Astrocyte (in vitro differentiated cells and primary cell): ENCODE data around the gene PRPF40B. TPM values are rescaled to one million over a fixed set of nuclear protein-coding genes. Genes with fewer than 3 reads are reported as not detected.

Source experiments
- DNase-seq: peaks from one replicate; pipeline ENCODE4 v3.0.0-alpha.2; 2010; ENCODE audit warnings: low read depth
- FAIRE-seq: peaks from 2 replicates; lab custom pipeline; 2011; peaks lifted over from hg19 to GRCh38; lab: Jason Lieb, UNC
- H2AFZ ChIP-seq: 2 replicates; pipeline ENCODE4 v1.6.0; 2012; ENCODE audit warnings: low read depth, low read length, inconsistent platforms
- H3K27ac ChIP-seq: 2 replicates; pipeline ENCODE4 v1.5.1; 2011; ENCODE audit warnings: low read depth, low read length, inconsistent platforms
- H3K27me3 ChIP-seq: 2 replicates; pipeline ENCODE4 v1.6.0; 2011; ENCODE audit warnings: low read length, inconsistent platforms; ENCODE audit not compliant: insufficient read depth
- H3K36me3 ChIP-seq: 2 replicates; pipeline ENCODE4 v1.5.1; 2011; ENCODE audit warnings: low read length, inconsistent platforms; ENCODE audit not compliant: insufficient read depth
- H3K4me1 ChIP-seq: 2 replicates; pipeline ENCODE4 v1.5.1; 2011; ENCODE audit warnings: low read length, inconsistent platforms; ENCODE audit not compliant: insufficient read depth
- H3K4me2 ChIP-seq: 2 replicates; pipeline ENCODE4 v1.6.0; 2012; ENCODE audit warnings: low read length, inconsistent platforms
- H3K4me3 ChIP-seq: 2 replicates; pipeline ENCODE4 v1.5.1; 2011; ENCODE audit warnings: low read depth, mild to moderate bottlenecking, low read length, inconsistent platforms; ENCODE audit not compliant: insufficient read depth
- H3K79me2 ChIP-seq: 2 replicates; pipeline ENCODE4 v1.6.0; 2012; ENCODE audit warnings: mild to moderate bottlenecking, low read length, inconsistent platforms; ENCODE audit not compliant: insufficient read depth
- H3K9ac ChIP-seq: 2 replicates; pipeline ENCODE4 v1.6.0; 2012; ENCODE audit warnings: mild to moderate bottlenecking, low read length, inconsistent platforms
- H3K9me3 ChIP-seq: 2 replicates; pipeline ENCODE4 v1.5.1; 2012; ENCODE audit warnings: low read depth, mild to moderate bottlenecking, low read length, inconsistent platforms; ENCODE audit not compliant: insufficient read depth
- H4K20me1 ChIP-seq: 2 replicates; pipeline ENCODE4 v1.6.0; 2012; ENCODE audit warnings: low read length, inconsistent platforms; ENCODE audit not compliant: insufficient read depth
- H3K27ac Mint-ChIP-seq: one replicate; pipeline ENCODE4 v1.8.0; 2021; ENCODE audit warnings: mild to moderate bottlenecking, mixed read lengths; ENCODE audit not compliant: unreplicated experiment
- H3K27me3 Mint-ChIP-seq: one replicate; pipeline ENCODE4 v1.8.0; 2021; ENCODE audit warnings: low read depth, mixed read lengths; ENCODE audit not compliant: unreplicated experiment
- H3K36me3 Mint-ChIP-seq: one replicate; pipeline ENCODE4 v1.8.0; 2021; ENCODE audit warnings: low read depth, mixed read lengths; ENCODE audit not compliant: unreplicated experiment
- H3K4me1 Mint-ChIP-seq: one replicate; pipeline ENCODE4 v1.8.0; 2021; ENCODE audit warnings: low read depth, mixed read lengths; ENCODE audit not compliant: unreplicated experiment
- H3K4me3 Mint-ChIP-seq: one replicate; pipeline ENCODE4 v1.8.0; 2021; ENCODE audit warnings: mild to moderate bottlenecking, moderate library complexity, mixed read lengths; ENCODE audit not compliant: unreplicated experiment
- H3K9me3 Mint-ChIP-seq: one replicate; pipeline ENCODE4 v1.8.0; 2021; ENCODE audit warnings: mild to moderate bottlenecking, mixed read lengths; ENCODE audit not compliant: unreplicated experiment
- CTCF ChIP-seq: IDR thresholded peaks from 2 replicates; pipeline ENCODE4 v1.5.1; 2011; ENCODE audit warnings: low read depth, mild to moderate bottlenecking, inconsistent platforms, low read length, moderate library complexity; ENCODE audit not compliant: insufficient read depth
- EZH2 ChIP-seq: IDR thresholded peaks from 2 replicates; pipeline ENCODE4 v1.6.1; 2012; ENCODE audit warnings: mild to moderate bottlenecking, low read length, inconsistent platforms; ENCODE audit not compliant: insufficient read depth
- total RNA-seq: library from RNA; stranded (reverse); gene quantifications from 2 replicates; pipeline ENCODE4 v1.2.1, GENCODE V29; 2021

The PRPF40B gene
- total RNA-seq, 1 donor from 2014 or later = 10.1 TPM

GRCh38 chr12:49645146-49646039 lies 22.0 kb downstream of the PRPF40B start:
- peaks cover 4% of the 10 kb centered on the region for H4K20me1 ChIP-seq
- no peak overlapping the region for H3K4me3 Mint-ChIP-seq
- no peaks in the 10 kb centered on the region for H3K4me1 ChIP-seq
- H3K9me3 ChIP-seq = no peaks in the 10 kb centered on the region
- H3K36me3 Mint-ChIP-seq = peaks cover 35% of the 10 kb centered on the region
- no peaks in the 10 kb centered on the region for H3K79me2 ChIP-seq
- H3K27ac ChIP-seq = no peak overlapping the region
- H3K4me1 Mint-ChIP-seq = peaks cover 18% of the 10 kb centered on the region
- no peaks in the 10 kb centered on the region for H3K27me3 ChIP-seq
- no peak overlapping the region for H2AFZ ChIP-seq
- H3K9ac ChIP-seq = no peak overlapping the region
- no peak overlapping the region for H3K27ac Mint-ChIP-seq
- no peak overlapping the region for H3K4me3 ChIP-seq
- FAIRE-seq (no peak), DNase-seq (no peak)
- no peak overlapping the region for H3K4me2 ChIP-seq
- peaks cover 42% of the 10 kb centered on the region for H3K36me3 ChIP-seq
- no peak for TF ChIP-seq EZH2
- no peak for TF ChIP-seq CTCF
- no peaks in the 10 kb centered on the region for H3K9me3 Mint-ChIP-seq
- no peaks in the 10 kb centered on the region for H3K27me3 Mint-ChIP-seq

GRCh38 chr12:49646331-49646830 lies 23.0 kb downstream of the PRPF40B start:
- TF ChIP-seq EZH2 (no peak), CTCF (no peak)
- no peak for DNase-seq
- H3K79me2 ChIP-seq = no peaks in the 10 kb centered on the region
- no peak overlapping the region for H3K9ac ChIP-seq
- H2AFZ ChIP-seq = no peak overlapping the region
- Mint-ChIP-seq H3K27me3 (no peaks in the 10 kb centered on the region), H3K27ac (no peak overlapping the region), H3K4me1 (peaks cover 18% of the 10 kb centered on the region), H3K36me3 (peaks cover 35% of the 10 kb centered on the region), H3K9me3 (no peaks in the 10 kb centered on the region), H3K4me3 (no peak overlapping the region)
- no peaks in the 10 kb centered on the region for H3K9me3 ChIP-seq
- peaks cover 50% of the 10 kb centered on the region for H3K36me3 ChIP-seq
- no peak overlapping the region for H3K4me3 ChIP-seq
- no peak for FAIRE-seq
- peaks cover 4% of the 10 kb centered on the region for H4K20me1 ChIP-seq
- no peaks in the 10 kb centered on the region for H3K27me3 ChIP-seq
- no peak overlapping the region for H3K27ac ChIP-seq
- no peak overlapping the region for H3K4me2 ChIP-seq
- H3K4me1 ChIP-seq = no peaks in the 10 kb centered on the region
